NCI-H2171 (cell line): ENCODE data around the gene PCGF5.

Source experiments
- DNase-seq: peaks from one replicate; lab custom pipeline; 2025; lab: John Stamatoyannopoulos, UW

The PCGF5 gene

DNA sequence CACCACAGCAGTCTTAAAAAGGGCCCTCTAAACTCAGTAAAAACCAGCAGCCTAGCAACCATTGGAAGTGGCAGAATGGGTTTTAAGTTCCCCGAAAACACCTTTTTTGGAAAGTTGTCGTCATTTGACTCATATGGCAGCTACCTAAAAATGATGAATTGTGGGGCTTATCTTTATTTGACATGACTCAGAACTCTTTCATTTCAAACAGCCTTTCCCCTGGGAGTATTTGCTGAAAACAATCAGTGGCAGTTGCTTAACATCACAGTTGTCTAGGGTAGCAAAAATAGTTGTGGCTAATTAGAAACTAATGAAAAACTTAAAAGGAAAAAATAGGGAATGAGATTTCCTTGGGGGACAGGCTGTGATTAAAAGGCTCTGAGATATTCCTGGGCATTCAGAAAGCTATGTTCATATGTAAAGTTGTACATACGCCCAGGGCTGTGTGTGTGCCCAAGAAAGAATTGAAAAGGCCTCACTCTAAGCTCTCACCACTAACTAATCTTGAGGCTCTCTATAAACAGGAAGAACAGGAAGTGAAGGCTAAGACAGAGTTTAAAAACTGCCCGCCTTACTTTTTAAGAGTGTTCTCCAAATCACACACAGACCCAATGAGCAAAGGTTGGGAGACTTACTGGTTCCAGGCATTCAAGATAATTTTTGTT is 108.0 kb downstream of the PCGF5 start:
- DNase-seq: no peak
